Chondrocyte (in vitro differentiated cells): ENCODE results near the gene FAM209B. TPM values are rescaled to one million over a fixed set of nuclear protein-coding genes. Genes with fewer than 3 reads are reported as not detected.

Experiments
- DNase-seq: peaks from one replicate; pipeline ENCODE4 v3.0.0; 2021; ENCODE audit warnings: mixed read lengths, low spot score
- H3K27ac Mint-ChIP-seq: one replicate; pipeline ENCODE4 v1.8.0; 2021; ENCODE audit warnings: mild to moderate bottlenecking, moderate library complexity, mixed read lengths; ENCODE audit not compliant: unreplicated experiment
- H3K27me3 Mint-ChIP-seq: 2 replicates; pipeline ENCODE4 v1.8.0; 2021; ENCODE audit warnings: low read depth, mixed read lengths
- H3K36me3 Mint-ChIP-seq: 2 replicates; pipeline ENCODE4 v1.8.0; 2021; ENCODE audit warnings: low read depth, mixed read lengths
- H3K4me1 Mint-ChIP-seq: 2 replicates; pipeline ENCODE4 v1.8.0; 2021; ENCODE audit warnings: low read depth, mild to moderate bottlenecking, mixed read lengths
- H3K4me3 Mint-ChIP-seq: one replicate; pipeline ENCODE4 v1.8.0; 2021; ENCODE audit warnings: mild to moderate bottlenecking, moderate library complexity, mixed read lengths; ENCODE audit not compliant: unreplicated experiment
- H3K9me3 Mint-ChIP-seq: 2 replicates; pipeline ENCODE4 v1.8.0; 2021; ENCODE audit warnings: low read depth, mixed read lengths
- total RNA-seq: library from RNA; stranded (reverse); gene quantifications from 3 replicates; pipeline ENCODE4 v1.2.1, GENCODE V29; 2021
- TF ChIP-seq, protein P1 (sequence below): fragments of 200-600 bp; sonication (generic); IDR thresholded peaks from 2 replicates; pipeline ENCODE4 v1.5.0; 2021; ENCODE audit warnings: antibody characterized with exemption, mild to moderate bottlenecking, moderate library complexity

FAM209B gene
- total RNA-seq, 1 donor from 2014 or later = not detected

DNA sequence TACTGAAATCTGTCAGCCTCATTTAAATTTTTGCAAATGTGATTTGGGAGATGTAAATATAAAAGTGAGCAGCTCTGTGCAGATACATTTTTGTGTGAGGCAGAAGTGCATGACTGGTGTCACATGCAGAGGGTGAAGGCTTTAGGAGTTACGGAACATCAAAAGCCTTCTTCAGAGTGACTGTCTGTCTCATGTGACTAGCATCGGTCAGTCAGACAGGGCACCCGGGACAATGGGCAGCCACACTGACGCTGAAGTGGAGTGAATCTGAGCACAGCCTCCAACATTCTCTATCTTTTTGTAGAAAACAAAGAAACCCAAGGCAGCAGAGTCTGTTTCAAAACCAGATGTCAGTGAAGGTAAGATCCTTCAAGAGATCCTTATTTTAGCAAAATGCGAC, 16.4 kb upstream of the FAM209B start:
- Mint-ChIP-seq H3K4me1 (peaks cover 22% of the 10 kb centered on the region), H3K27ac (peak overlapping the region; percentile 77), H3K36me3 (peaks cover 28% of the 10 kb centered on the region), H3K4me3 (no peak overlapping the region), H3K9me3 (peaks cover 10% of the 10 kb centered on the region), H3K27me3 (no peaks in the 10 kb centered on the region)
- DNase-seq = no peak
- TF ChIP-seq, protein P1, sequence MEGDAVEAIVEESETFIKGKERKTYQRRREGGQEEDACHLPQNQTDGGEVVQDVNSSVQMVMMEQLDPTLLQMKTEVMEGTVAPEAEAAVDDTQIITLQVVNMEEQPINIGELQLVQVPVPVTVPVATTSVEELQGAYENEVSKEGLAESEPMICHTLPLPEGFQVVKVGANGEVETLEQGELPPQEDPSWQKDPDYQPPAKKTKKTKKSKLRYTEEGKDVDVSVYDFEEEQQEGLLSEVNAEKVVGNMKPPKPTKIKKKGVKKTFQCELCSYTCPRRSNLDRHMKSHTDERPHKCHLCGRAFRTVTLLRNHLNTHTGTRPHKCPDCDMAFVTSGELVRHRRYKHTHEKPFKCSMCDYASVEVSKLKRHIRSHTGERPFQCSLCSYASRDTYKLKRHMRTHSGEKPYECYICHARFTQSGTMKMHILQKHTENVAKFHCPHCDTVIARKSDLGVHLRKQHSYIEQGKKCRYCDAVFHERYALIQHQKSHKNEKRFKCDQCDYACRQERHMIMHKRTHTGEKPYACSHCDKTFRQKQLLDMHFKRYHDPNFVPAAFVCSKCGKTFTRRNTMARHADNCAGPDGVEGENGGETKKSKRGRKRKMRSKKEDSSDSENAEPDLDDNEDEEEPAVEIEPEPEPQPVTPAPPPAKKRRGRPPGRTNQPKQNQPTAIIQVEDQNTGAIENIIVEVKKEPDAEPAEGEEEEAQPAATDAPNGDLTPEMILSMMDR = no peak

DNA sequence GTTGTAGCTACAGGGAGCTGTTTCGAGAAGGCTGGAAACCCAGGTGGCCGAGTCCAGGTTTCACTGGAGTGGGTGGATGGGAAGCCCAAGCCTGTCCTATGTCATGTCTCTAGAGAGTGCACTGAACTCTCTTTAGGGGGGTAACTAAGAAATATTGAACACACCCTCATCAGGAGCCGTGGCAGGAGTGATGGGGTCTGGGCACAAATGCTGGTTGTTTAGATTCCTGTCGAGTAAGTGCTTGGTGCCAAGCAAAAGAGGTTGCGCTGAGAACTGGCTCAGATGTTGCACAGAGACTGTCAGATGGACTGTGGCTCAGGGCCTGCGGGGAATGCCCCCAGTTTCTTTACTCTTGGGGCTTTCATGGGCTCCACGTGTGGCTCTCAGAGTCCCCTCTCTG, 15.8 kb upstream of the FAM209B start:
- no peak for DNase-seq
- H3K4me3 Mint-ChIP-seq = no peak overlapping the region
- no peak overlapping the region for H3K27ac Mint-ChIP-seq
- H3K9me3 Mint-ChIP-seq = peaks cover 10% of the 10 kb centered on the region
- no peaks in the 10 kb centered on the region for H3K27me3 Mint-ChIP-seq
- peaks cover 29% of the 10 kb centered on the region for H3K36me3 Mint-ChIP-seq
- H3K4me1 Mint-ChIP-seq = peaks cover 22% of the 10 kb centered on the region
- TF ChIP-seq, protein P1 = no peak

DNA sequence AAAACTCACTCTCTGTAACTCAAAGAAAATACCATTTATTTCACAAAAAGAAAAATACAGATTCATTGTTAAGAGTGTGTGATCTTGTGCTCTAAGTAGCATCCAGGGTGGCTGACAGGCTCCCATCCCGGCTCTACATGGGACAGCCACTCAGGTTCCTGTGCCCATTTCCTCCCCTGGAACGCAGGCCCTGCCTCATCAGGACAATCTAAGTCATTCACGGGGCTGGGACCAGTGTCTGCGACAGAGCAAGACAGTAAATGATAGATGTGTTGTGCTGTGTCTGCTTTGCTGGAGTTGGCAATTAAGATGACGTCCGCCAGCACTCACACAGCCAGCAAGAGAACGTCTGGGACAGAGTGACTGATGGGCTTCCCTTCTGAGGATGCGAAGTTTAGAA, 15.4 kb upstream of the FAM209B start:
- H3K4me3 Mint-ChIP-seq = no peak overlapping the region
- H3K27ac Mint-ChIP-seq = no peak overlapping the region
- H3K9me3 Mint-ChIP-seq = peaks cover 10% of the 10 kb centered on the region
- DNase-seq = no peak
- TF ChIP-seq, protein P1 = no peak
- H3K27me3 Mint-ChIP-seq = no peaks in the 10 kb centered on the region
- peaks cover 29% of the 10 kb centered on the region for H3K36me3 Mint-ChIP-seq
- peaks cover 22% of the 10 kb centered on the region for H3K4me1 Mint-ChIP-seq

DNA sequence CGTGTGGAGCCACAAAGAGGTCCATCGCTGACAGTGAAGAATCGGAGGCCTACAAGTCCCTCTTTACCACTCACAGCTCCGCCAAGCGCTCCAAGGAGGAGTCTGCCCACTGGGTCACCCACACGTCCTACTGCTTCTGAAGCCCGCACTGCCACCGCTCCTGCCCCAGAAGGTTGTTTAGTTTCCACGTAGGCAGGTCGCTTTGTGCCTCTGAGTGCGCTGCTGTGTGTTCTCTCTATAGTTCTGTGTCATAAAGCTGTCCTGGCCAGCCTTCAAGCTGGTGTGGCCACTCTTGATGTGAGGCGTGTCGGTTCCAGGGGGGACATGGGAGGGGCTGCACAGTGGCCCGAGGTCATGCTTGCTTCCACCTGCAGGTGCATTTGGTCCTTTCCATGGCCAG, 14.9 kb upstream of the FAM209B start:
- TF ChIP-seq, protein P1 = no peak
- Mint-ChIP-seq H3K27ac (no peak overlapping the region), H3K9me3 (peaks cover 10% of the 10 kb centered on the region), H3K27me3 (no peaks in the 10 kb centered on the region), H3K36me3 (peaks cover 29% of the 10 kb centered on the region), H3K4me1 (peaks cover 20% of the 10 kb centered on the region), H3K4me3 (no peak overlapping the region)
- no peak for DNase-seq

DNA sequence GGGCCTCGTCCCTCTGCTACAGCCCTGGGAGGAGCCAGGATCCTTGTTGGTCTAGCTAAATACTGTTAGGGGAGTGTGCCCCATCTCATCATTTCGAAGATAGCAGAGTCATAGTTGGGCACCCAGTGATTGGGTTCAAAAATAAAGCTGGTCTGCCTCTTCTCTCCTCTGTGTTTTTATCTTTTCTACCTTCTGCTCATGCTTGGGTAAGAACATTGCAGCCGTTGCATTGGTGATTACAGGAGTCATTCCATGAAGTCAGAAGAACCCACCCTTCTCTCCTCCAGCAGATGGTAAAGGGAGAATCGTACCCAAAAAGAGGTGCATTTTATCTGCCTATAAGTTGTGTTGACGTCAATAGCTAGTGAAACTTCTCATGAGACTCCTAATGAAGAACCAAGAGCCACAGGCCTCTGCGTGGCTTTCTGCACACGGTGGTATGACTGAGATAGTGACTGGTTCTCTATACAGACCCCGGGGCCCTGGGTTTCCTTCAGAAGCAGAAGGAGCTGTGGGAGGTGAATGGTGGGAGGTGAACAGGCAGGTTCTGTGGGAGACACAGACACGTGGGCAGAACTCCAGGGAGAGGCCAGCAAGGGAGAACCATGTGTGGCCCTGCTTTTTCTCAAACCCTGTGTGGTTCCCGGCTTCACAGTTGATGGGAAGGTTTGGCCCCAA, 14.2 kb upstream of the FAM209B start:
- Mint-ChIP-seq H3K27ac (no peak overlapping the region), H3K36me3 (peaks cover 29% of the 10 kb centered on the region), H3K4me1 (peaks cover 18% of the 10 kb centered on the region), H3K27me3 (no peaks in the 10 kb centered on the region), H3K4me3 (no peak overlapping the region), H3K9me3 (peaks cover 10% of the 10 kb centered on the region)
- no peak for DNase-seq
- TF ChIP-seq, protein P1 = no peak
